A549 (cell line): ENCODE data around the gene NEGR1. TPM values are rescaled to one million over a fixed set of nuclear protein-coding genes. Genes with fewer than 3 reads are reported as not detected.

Source experiments
- ATAC-seq, 2 experiments: fragments of 200-7000 bp in 1 of 2; fragments of >200 bp in 1 of 2; cut with Nextera tagmentation in 1 of 2; cut with Tn5 transposase in 1 of 2; 3 replicates each; pipeline versions ENCODE4 v1.8.0 to v1.9.1; 2018 to 2020; ENCODE audit warnings: mild to moderate bottlenecking in 1 of 2, moderate library complexity in 1 of 2
- CTCF ChIA-PET: fragments of 300-600 bp; sonication (Branson Sonifier 250); formaldehyde crosslinking; extraction: SDS; loops from one replicate; lab custom pipeline; 2021; ENCODE audit warnings: antibody characterized with exemption, inconsistent platforms; lab: Yijun Ruan, JAX
- POLR2A ChIA-PET: fragments of 350-600 bp; formaldehyde crosslinking; extraction: SDS; loops from one replicate; lab custom pipeline; 2021; ENCODE audit warnings: antibody characterized with exemption, inconsistent platforms; lab: Yijun Ruan, JAX
- DNase-seq, 2 experiments: peaks; one replicate each; pipeline versions ENCODE4 v3.0.0 to v3.0.0-alpha.2; 2011 to 2016; ENCODE audit warnings: low read depth in 1 of 2, low spot score in 1 of 2
- FAIRE-seq: peaks from 2 replicates; lab custom pipeline; 2011; peaks lifted over from hg19 to GRCh38; lab: Jason Lieb, UNC
- H3K27ac ChIP-seq, 2 experiments: fragments of >200 bp; sonication (Bioruptor Twin); formaldehyde crosslinking; 3 replicates each; pipeline ENCODE4 v1.5.1; 2016 to 2017
- H3K4me1 ChIP-seq: fragments of >200 bp; sonication (Bioruptor Twin); formaldehyde crosslinking; 3 replicates; pipeline ENCODE4 v1.6.1; 2016
- H3K4me2 ChIP-seq: fragments of >200 bp; sonication (Bioruptor Twin); formaldehyde crosslinking; 3 replicates; pipeline ENCODE4 v1.6.1; 2016
- H3K4me3 ChIP-seq: fragments of >200 bp; sonication (Bioruptor Twin); formaldehyde crosslinking; 3 replicates; pipeline ENCODE4 v1.5.1; 2016
- H3K9me3 ChIP-seq: fragments of >200 bp; sonication (Bioruptor Twin); formaldehyde crosslinking; 3 replicates; pipeline ENCODE4 v1.6.1; 2016
- BHLHE40 ChIP-seq: IDR thresholded peaks from 2 replicates; pipeline ENCODE4 v1.6.1; 2012; ENCODE audit warnings: low read depth, low read length, inconsistent platforms
- CBX2 ChIP-seq: fragments of 200-600 bp; sonication (generic); IDR thresholded peaks from 2 replicates; pipeline ENCODE4 v1.6.1; 2016; ENCODE audit warnings: low read depth, mild to moderate bottlenecking, borderline replicate concordance
- CTCF ChIP-seq: fragments of >200 bp; sonication (Bioruptor Twin); formaldehyde crosslinking; IDR thresholded peaks from 3 replicates; pipeline ENCODE4 v1.5.1; 2016
- ELK1 ChIP-seq: fragments of 150-350 bp; IDR thresholded peaks from 2 replicates; pipeline ENCODE4 v1.6.1; 2014; ENCODE audit warnings: low read depth, mild to moderate bottlenecking, low read length
- EP300 ChIP-seq, 2 experiments: fragments of >200 bp; sonication (Bioruptor Twin); formaldehyde crosslinking; IDR thresholded peaks; 2 replicates in 1 of 2; 3 replicates in 1 of 2; pipeline ENCODE4 v1.6.1; 2016 to 2017
- ESRRA ChIP-seq: fragments of 150-350 bp; IDR thresholded peaks from 2 replicates; pipeline ENCODE4 v1.6.1; 2014; ENCODE audit warnings: mild to moderate bottlenecking, low read length, borderline replicate concordance
- FOXS1 ChIP-seq: fragments of 250-450 bp; sonication (Bioruptor Pico); IDR thresholded peaks from 2 replicates; pipeline ENCODE4 v1.5.0; 2020; ENCODE audit warnings: mild to moderate bottlenecking, moderate library complexity
- HDAC2 ChIP-seq: fragments of 200-600 bp; sonication (generic); IDR thresholded peaks from 2 replicates; pipeline ENCODE4 v1.6.1; 2016
- HOXB5 ChIP-seq: fragments of 250-450 bp; sonication (Bioruptor Pico); IDR thresholded peaks from 2 replicates; pipeline ENCODE4 v1.5.0; 2020; ENCODE audit warnings: mild to moderate bottlenecking, moderate library complexity
- JUNB ChIP-seq: fragments of >200 bp; sonication (Bioruptor Twin); formaldehyde crosslinking; IDR thresholded peaks from 2 replicates; pipeline ENCODE4 v1.6.1; 2016
- KDM1A ChIP-seq: fragments of 200-600 bp; sonication (generic); IDR thresholded peaks from 2 replicates; pipeline ENCODE4 v1.6.1; 2016; ENCODE audit warnings: low read depth, mild to moderate bottlenecking
- MAFK ChIP-seq: fragments of 450-650 bp; IDR thresholded peaks from 2 replicates; pipeline ENCODE4 v1.6.1; 2014; ENCODE audit not compliant: partially characterized antibody
- MAZ ChIP-seq: fragments of 150-350 bp; IDR thresholded peaks from 2 replicates; pipeline ENCODE4 v1.6.1; 2014; ENCODE audit warnings: antibody characterized with exemption, low read depth, low read length, borderline replicate concordance
- MYC ChIP-seq: IDR thresholded peaks from 2 replicates; pipeline ENCODE4 v1.6.1; 2012; ENCODE audit warnings: mild to moderate bottlenecking, inconsistent platforms, low read length, improper control_type of control experiment, borderline replicate concordance
- NFE2L2 ChIP-seq: fragments of 150-350 bp; conservative IDR thresholded peaks from 2 replicates; pipeline ENCODE4 v1.6.1; 2014; ENCODE audit warnings: low read length
- NR3C1 ChIP-seq: fragments of >200 bp; sonication (Bioruptor Twin); formaldehyde crosslinking; IDR thresholded peaks from 3 replicates; pipeline ENCODE4 v1.6.1; 2017
- PBX3 ChIP-seq: IDR thresholded peaks from 2 replicates; pipeline ENCODE4 v1.6.1; 2012
- POLR2A ChIP-seq: IDR thresholded peaks from 2 replicates; pipeline ENCODE4 v1.6.1; 2012; ENCODE audit warnings: mild to moderate bottlenecking, low read length
- RARB ChIP-seq: fragments of 250-450 bp; sonication (Bioruptor Pico); IDR thresholded peaks from 2 replicates; pipeline ENCODE4 v1.8.0; 2021; ENCODE audit warnings: mild to moderate bottlenecking, moderate library complexity
- RCOR1 ChIP-seq: fragments of 150-350 bp; IDR thresholded peaks from 2 replicates; pipeline ENCODE4 v1.6.1; 2014; ENCODE audit warnings: antibody characterized with exemption, low read length, low read depth
- REST ChIP-seq: fragments of 200-600 bp; sonication (generic); IDR thresholded peaks from 2 replicates; pipeline ENCODE4 v1.6.1; 2016; ENCODE audit warnings: antibody characterized with exemption, mild to moderate bottlenecking, moderate library complexity
- RFX5 ChIP-seq: fragments of 450-650 bp; IDR thresholded peaks from 2 replicates; pipeline ENCODE4 v1.7.1; 2014; ENCODE audit warnings: antibody characterized with exemption, mild to moderate bottlenecking, moderate library complexity
- RNF2 ChIP-seq: fragments of 200-600 bp; sonication (generic); IDR thresholded peaks from 2 replicates; pipeline ENCODE4 v1.6.1; 2016; ENCODE audit warnings: low read depth, mild to moderate bottlenecking, antibody characterized with exemption, moderate library complexity, borderline replicate concordance
- SREBF2 ChIP-seq: fragments of 450-650 bp; IDR thresholded peaks from 2 replicates; pipeline ENCODE4 v1.6.1; 2014; ENCODE audit warnings: mild to moderate bottlenecking, moderate library complexity
- ZNF302 ChIP-seq: fragments of 250-450 bp; sonication (Bioruptor Pico); IDR thresholded peaks from 2 replicates; pipeline ENCODE4 v1.9.0; 2021; ENCODE audit warnings: inconsistent platforms, mild to moderate bottlenecking, moderate library complexity
- WGBS: methylation state at CpG from one replicate; pipeline ENCODE4 v1.1.6; 2017; ENCODE audit errors: missing lambda C conversion rate; 5-methylcytosine and 5-hydroxymethylcytosine counted together
- polyA plus RNA-seq, 4 experiments: library from polyadenylated mRNA; depleted of rRNA in 3 of 4; stranded (reverse); fragments of >200 nt; fragmentation: RNase III in 1 of 4; extraction: RNeasy Plus Mini Kit Qiagen cat#74134 plus additional on column Dnase treatment in 1 of 4; gene quantifications; 2 replicates in 3 of 4; 3 replicates in 1 of 4; pipeline ENCODE4 v1.2.3, GENCODE V29; 2011 to 2017

The NEGR1 gene
- polyA plus RNA-seq, 2 of the 4 experiments (the other 2 are of a cell fraction) = not detected

GRCh38 chr1:71668065-71668464 lies 614.3 kb downstream of the NEGR1 start:
- H3K4me1 ChIP-seq = no peaks in the 10 kb centered on the region
- no peak overlapping the region for H3K27ac ChIP-seq
- ChIA-PET CTCF (no interaction called here), POLR2A (no interaction called here)
- no peak for FAIRE-seq
- DNase-seq = no peak
- no peak for ATAC-seq
- 2% methylated on average over 3 of the region's 3 CpGs for WGBS
- H3K4me2 ChIP-seq = no peak overlapping the region
- H3K4me3 ChIP-seq = no peak overlapping the region
- H3K9me3 ChIP-seq = no peaks in the 10 kb centered on the region
- TF ChIP-seq ESRRA (no peak), FOXS1 (CRISPR knock-in tag) (no peak), CBX2 (no peak), MAFK (no peak), POLR2A (no peak), MYC (no peak), RNF2 (no peak), HOXB5 (no peak), RFX5 (no peak), JUNB (no peak), CTCF (no peak), BHLHE40 (no peak), ZNF302 (no peak), EP300 (IDR thresholded peaks at IDR 0.05) (no peak), NR3C1 (no peak), NFE2L2 (no peak), KDM1A (no peak), HDAC2 (no peak), PBX3 (no peak)
- TF ChIP-seq, all 56 proteins: peak for 0

- no peak for TF ChIP-seq ELK1
- TF ChIP-seq SREBF2 = no peak
- no peak for TF ChIP-seq MAZ
- no peak for TF ChIP-seq RARB (CRISPR knock-in tag)
- no peak for TF ChIP-seq JUNB
- no peak for TF ChIP-seq ZNF302
- no peak for TF ChIP-seq NFE2L2
- TF ChIP-seq REST = no peak
- no peak for TF ChIP-seq RCOR1
- TF ChIP-seq KDM1A = no peak
- TF ChIP-seq CTCF = no peak
- WGBS = 0% methylated on average over 2 of the region's 2 CpGs
Measured at GRCh38 chr1:71667216-71667615, 615.1 kb downstream of the NEGR1 start.

More at GRCh38 chr1:71667216-71667615, 615.1 kb downstream of the NEGR1 start:
- no peak overlapping the region for H3K4me3 ChIP-seq
- ATAC-seq (no peak), FAIRE-seq (no peak), DNase-seq (no peak)
- ChIA-PET POLR2A (no interaction called here), CTCF (no interaction called here)
- no peak overlapping the region for H3K27ac ChIP-seq
- no peaks in the 10 kb centered on the region for H3K4me1 ChIP-seq
- no peaks in the 10 kb centered on the region for H3K9me3 ChIP-seq
- no peak overlapping the region for H3K4me2 ChIP-seq
